Activated naive CD4-positive, alpha-beta T cell treated with anti-CD3 and anti-CD28 coated beads, Interleukin-2, amount 10 ng/mL, durations not matched to agents 7 days and 5 days (primary cell): ENCODE data around the gene ACY1.

ENCODE experiments used
- CTCF ChIA-PET: fragments of 350-600 bp; sonication (Branson Sonifier 250); formaldehyde crosslinking; loops from one replicate; lab custom pipeline; 2021; ENCODE audit warnings: antibody characterized with exemption; lab: Charles Lee
- DNase-seq: peaks from one replicate; pipeline ENCODE4 v3.0.0-alpha.2; 2020
- H3K27ac Mint-ChIP-seq: one replicate; pipeline ENCODE4 v1.8.0; 2021; ENCODE audit warnings: mild to moderate bottlenecking, moderate library complexity, mixed read lengths
- H3K27me3 Mint-ChIP-seq: one replicate; pipeline ENCODE4 v1.8.0; 2021; ENCODE audit warnings: mild to moderate bottlenecking, mixed read lengths
- H3K36me3 Mint-ChIP-seq: one replicate; pipeline ENCODE4 v1.8.0; 2021; ENCODE audit warnings: mixed read lengths
- H3K4me1 Mint-ChIP-seq: one replicate; pipeline ENCODE4 v1.8.0; 2021; ENCODE audit warnings: mixed read lengths
- H3K4me3 Mint-ChIP-seq: one replicate; pipeline ENCODE4 v1.8.0; 2021; ENCODE audit warnings: mild to moderate bottlenecking, moderate library complexity, mixed read lengths
- H3K9me3 Mint-ChIP-seq: one replicate; pipeline ENCODE4 v1.8.0; 2021; ENCODE audit warnings: mixed read lengths

The ACY1 gene

DNA sequence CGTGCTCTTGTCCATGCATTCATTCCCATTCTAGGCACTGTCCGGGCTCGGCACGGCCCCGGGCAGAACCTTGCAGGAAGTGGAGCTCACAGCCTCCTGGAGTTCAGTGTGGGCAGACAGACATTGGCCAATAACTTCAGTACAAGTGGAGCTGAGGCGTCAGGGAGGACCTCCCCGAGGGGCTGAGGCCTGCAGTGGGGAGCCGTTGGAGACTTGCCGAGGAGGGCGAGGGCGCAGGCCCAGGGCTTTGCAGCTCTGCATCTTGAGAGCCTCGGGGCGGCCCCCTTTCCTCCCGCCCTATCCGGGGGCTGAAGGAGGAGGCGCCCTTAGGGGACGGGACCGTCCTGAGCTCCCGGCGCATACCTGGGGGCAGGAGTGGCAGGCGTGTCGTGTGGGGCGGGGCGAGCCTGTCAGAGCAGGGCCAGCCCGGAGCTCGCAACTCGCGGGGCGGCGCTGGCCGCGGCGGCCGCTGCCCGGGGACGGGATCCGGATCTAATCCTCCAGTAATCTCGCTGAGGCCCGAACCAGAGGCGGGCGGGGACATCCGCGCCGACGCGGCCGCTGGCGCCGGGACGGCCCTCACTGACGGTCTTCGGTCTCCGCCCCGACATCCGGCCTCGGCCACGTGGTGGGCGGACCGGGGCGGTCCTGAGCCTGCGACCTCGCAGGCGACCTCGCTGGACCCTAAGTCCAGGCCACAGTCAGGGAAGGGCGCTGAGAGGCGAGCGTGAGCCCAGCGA, at the start of gene ACY1:
Gene ACY1 (plus strand): TSS at position 698 of the 740 bp plus-strand sequence. CDS start 530 bp downstream, outside the sequence.
- Mint-ChIP-seq H3K9me3 (no peaks in the 10 kb centered on the region), H3K27me3 (no peaks in the 10 kb centered on the region), H3K4me3 (peak within 1 kb of the TSS; percentile 98), H3K27ac (peak within 1 kb of the TSS; percentile 95), H3K4me1 (peaks cover 32% of the 10 kb centered on the region), H3K36me3 (peaks cover 5% of the 10 kb centered on the region)
- DNase-seq: peak; percentile 86
- CTCF ChIA-PET: interaction anchor here (1.1 to 2.8 kb wide), 8 partner anchors 9 to 74 kb away, joined by 3 to 25 read pairs (median 4); partner anchors contain the start of genes ABHD14A and ABHD14B

DNA sequence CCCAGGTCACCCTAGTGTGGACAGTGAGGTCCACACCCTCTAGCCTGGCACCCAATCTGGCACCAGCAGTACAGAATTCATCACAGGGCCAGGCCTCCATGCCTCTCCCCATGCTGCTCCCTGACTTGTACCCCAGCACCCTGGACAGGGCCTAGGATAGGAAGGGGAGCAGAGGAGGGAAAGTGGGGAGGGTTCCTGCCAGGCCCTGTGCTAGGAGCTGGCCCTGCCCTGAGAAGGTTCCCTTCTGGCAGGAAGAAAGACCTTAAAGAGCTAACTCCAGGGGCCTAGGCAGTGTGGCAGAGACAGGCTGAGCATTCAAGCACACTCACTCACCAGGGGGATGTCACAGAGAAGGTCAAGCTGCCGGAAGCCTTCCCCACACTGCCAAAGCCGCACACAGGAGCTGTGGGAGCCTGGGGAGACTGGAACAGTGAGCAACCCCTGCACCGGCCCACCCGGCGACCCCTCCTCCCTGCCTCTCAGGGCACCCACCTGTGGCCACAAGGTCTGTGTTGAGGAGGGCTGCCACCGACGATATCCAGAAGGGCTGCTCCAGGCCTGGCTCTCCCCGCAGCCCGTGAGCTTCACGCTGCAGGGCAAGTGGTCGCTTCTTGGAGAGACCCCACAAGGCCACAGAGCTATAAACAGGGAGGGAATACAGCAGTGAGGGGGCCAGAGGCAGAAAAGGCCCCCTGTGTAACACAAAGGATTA, 49.0 kb upstream of the ACY1 start:
- Mint-ChIP-seq H3K27ac (no peak overlapping the region), H3K9me3 (no peaks in the 10 kb centered on the region), H3K27me3 (no peaks in the 10 kb centered on the region), H3K36me3 (peaks cover 36% of the 10 kb centered on the region), H3K4me3 (no peak overlapping the region), H3K4me1 (peaks cover 6% of the 10 kb centered on the region)
- CTCF ChIA-PET: interaction anchor here (1.3 to 3.2 kb wide), 2 partner anchors 8 to 189 kb away, joined by 3 to 10 read pairs; partner anchors contain the start of genes PARP3 and RRP9
- no peak for DNase-seq

DNA sequence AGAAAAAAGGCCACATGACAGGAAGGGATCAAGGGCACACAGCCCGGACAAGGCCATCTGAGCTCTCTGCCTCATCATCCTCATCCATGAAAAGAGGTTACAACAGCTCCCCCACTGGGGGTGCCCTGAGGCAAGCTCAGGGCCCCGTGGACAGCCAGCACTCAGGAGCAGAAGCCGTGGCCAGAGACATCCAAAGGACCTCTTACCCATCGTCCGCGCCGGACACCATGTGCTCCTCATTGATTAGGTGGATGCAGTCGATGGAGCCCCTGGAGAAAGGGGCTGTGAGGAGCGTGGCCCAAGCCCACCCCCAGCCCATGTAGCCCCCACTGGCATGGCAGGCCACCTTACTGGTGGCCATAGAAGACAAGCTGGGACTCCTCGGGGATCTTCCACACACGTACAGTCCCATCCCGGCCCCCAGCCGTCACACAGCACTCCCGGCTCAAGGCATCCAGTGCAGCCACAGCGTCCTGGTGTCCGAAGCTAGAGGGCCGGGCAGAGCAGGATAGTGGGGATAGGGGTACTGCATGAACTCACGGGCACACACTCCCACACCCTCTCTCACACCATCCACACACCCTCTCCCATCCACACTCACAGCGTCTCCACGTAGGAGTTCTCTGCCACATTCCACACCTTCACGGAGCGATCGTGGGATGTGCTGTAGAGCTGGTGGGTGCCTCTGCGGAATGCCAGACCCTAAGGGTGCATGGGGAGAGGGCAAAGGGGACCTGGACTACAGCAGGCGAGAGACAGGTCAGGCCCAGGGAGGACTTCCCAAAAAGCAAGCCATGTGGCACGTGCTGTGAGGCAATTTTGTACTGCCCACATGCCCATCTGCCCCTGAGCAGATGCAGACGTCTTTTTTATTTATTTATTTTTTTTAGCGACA, 48.1 kb upstream of the ACY1 start:
- Mint-ChIP-seq H3K9me3 (no peaks in the 10 kb centered on the region), H3K4me1 (peaks cover 15% of the 10 kb centered on the region), H3K27me3 (no peaks in the 10 kb centered on the region), H3K36me3 (peaks cover 36% of the 10 kb centered on the region), H3K4me3 (no peak overlapping the region), H3K27ac (no peak overlapping the region)
- CTCF ChIA-PET: interaction anchor here (1.3 kb wide), 1 partner anchor 188 kb away, joined by 3 read pairs; no protein-coding TSS in a partner anchor
- no peak for DNase-seq

DNA sequence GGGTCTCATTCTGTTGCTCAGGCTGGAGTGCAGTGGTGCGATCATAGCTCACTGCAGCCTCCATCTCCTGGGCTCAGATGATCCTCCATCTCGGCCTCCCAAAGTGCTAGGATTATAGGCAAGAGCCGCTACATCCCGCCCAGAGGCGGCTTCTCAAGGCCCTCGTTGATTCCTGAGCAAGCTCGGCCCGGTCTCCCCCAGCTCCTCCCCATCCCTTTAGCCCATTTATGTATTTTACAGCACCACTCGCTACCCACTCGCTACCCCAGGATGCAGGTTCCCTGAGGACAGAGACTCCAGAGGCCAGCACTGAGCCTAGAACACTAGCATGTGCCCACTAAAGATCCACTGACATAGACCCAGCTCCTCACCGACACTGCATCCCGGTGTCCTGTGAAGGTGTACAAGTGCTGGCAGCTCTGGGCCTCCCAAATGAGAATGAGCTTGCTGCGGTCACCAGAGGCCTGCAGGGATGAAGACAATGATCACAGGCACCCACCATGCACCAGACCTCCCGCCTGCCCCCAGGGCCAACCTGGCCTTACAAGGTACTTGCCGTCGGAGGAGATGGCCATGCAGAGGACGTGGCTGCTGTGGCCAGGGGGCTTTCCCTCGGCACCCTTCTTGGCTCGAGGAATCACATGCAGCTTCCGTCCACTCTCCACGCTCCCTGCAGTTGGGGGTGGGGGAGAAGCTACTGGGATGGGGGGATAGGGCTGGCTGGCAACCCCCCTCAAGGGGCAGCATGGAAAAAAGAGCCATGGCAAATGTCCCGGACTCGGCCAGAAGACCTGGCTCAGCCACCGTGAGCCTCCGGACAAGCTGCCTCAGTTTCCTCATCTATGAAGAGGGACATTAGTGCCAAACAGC, 47.2 kb upstream of the ACY1 start:
- CTCF ChIA-PET: interaction anchor here (1.3 kb wide), 1 partner anchor 187 kb away, joined by 3 read pairs; no protein-coding TSS in a partner anchor

DNA sequence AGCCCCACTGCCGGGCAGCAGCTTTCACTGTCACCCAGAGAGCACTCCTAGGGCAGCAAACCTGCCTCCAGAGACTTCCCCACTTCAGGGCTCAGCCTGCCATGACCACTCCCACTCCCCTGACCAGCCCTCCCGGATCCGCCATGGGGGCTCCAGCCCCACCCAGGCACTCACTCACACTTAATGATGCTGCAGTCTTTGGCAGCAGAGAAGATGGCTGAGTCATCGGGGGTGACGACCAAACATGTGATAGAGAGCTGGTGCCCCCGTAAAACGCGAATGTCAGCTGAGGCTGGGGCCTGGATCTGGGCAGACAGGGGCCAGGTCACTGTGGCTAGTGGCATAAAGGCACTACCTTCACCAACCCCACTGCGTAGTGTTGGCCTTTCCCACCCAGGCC, 46.3 kb upstream of the ACY1 start:
- Mint-ChIP-seq H3K36me3 (peaks cover 35% of the 10 kb centered on the region), H3K9me3 (no peaks in the 10 kb centered on the region), H3K4me1 (peaks cover 28% of the 10 kb centered on the region), H3K27ac (no peak overlapping the region), H3K4me3 (no peak overlapping the region), H3K27me3 (no peaks in the 10 kb centered on the region)
- CTCF ChIA-PET: interaction anchor here (1.3 kb wide), 1 partner anchor 212 kb away, joined by 3 read pairs; no protein-coding TSS in a partner anchor
- no peak for DNase-seq

More for the DNA sequence above, 47.2 kb upstream of the ACY1 start:
- Mint-ChIP-seq H3K36me3 (peaks cover 36% of the 10 kb centered on the region), H3K9me3 (no peaks in the 10 kb centered on the region), H3K4me1 (peaks cover 23% of the 10 kb centered on the region), H3K27me3 (no peaks in the 10 kb centered on the region), H3K4me3 (no peak overlapping the region), H3K27ac (peak overlapping the region; percentile 11)
- no peak for DNase-seq

DNA sequence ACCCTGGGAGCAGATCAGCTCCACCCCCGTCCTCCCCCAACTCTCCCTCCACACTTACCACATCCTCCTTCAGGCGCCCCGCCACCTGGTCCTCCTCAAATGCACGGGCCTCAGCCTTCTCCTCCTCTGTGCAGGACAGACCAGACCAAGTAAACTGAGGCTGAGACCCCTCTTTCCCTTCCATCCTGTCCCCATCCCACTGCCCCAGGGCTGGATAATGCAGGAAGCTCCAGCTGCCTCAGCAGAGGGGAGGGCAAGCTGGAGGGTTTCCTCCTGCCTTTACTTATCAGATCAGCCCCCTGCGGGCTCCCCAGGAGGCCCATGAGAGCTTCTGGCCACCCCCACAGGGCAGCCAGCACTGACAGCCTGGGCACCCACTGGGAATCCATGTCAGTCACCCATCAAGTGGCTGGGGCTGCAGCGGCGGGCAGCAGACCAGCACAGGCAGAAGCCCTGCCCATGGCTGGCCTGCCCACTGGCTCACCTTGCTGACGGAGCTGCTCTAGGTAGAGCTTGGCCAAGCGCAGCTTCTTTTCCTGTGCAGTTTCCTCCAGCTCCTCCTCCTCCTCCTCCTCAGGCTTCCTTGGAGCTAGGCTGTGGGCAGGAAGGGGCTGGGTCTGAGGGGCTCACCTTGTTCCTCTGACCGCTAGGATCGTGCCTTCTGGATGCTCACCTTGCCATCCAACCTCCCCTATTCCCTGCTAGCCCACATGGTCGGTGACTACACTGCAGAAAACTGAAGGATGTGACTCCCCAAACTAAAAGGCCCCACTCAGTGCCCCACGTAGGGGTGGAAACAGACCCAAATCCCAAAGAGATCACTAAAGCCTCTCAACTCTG, 45.5 kb upstream of the ACY1 start:
- no peak overlapping the region for H3K4me3 Mint-ChIP-seq
- CTCF ChIA-PET: interaction anchor here (1.3 kb wide), 1 partner anchor 211 kb away, joined by 3 read pairs; no protein-coding TSS in a partner anchor
- H3K4me1 Mint-ChIP-seq: peaks cover 35% of the 10 kb centered on the region
- no peaks in the 10 kb centered on the region for H3K9me3 Mint-ChIP-seq
- H3K36me3 Mint-ChIP-seq: peaks cover 33% of the 10 kb centered on the region
- H3K27me3 Mint-ChIP-seq: no peaks in the 10 kb centered on the region
- no peak for DNase-seq
- no peak overlapping the region for H3K27ac Mint-ChIP-seq

DNA sequence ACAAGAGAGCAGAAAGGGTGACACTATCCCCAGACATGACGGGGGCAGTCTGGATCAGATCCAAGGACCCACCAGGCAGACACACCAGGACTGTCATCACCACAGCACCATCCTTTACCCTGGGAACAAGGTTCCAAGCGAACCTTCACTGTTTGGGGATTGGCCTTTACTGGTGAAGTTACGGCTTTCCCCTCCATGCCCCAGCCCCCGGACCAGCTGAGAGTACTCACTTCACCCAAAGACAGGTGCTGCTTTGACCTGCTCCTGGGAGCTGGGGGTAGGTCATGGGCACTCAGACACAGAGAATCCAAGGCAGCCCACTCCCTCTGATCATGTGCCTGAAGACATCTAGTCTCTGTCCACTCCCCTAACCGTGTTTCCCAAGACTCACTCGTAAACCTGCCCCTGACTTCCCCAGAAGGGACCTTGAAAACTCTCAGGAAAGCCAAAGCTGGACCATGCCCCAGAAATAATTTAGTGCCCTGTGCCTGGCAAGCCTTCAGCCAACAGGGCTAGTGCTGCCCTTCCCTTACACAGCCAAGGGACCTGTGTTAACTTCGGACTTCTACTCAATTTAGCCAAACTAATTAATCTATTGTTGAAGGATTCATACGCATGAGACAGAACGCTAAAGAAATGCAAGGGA, 44.4 kb upstream of the ACY1 start:
- no peaks in the 10 kb centered on the region for H3K9me3 Mint-ChIP-seq
- CTCF ChIA-PET: no interaction called here
- H3K27me3 Mint-ChIP-seq: no peaks in the 10 kb centered on the region
- peaks cover 30% of the 10 kb centered on the region for H3K36me3 Mint-ChIP-seq
- H3K4me1 Mint-ChIP-seq: peaks cover 39% of the 10 kb centered on the region
- no peak overlapping the region for H3K27ac Mint-ChIP-seq
- no peak for DNase-seq
- no peak overlapping the region for H3K4me3 Mint-ChIP-seq

DNA sequence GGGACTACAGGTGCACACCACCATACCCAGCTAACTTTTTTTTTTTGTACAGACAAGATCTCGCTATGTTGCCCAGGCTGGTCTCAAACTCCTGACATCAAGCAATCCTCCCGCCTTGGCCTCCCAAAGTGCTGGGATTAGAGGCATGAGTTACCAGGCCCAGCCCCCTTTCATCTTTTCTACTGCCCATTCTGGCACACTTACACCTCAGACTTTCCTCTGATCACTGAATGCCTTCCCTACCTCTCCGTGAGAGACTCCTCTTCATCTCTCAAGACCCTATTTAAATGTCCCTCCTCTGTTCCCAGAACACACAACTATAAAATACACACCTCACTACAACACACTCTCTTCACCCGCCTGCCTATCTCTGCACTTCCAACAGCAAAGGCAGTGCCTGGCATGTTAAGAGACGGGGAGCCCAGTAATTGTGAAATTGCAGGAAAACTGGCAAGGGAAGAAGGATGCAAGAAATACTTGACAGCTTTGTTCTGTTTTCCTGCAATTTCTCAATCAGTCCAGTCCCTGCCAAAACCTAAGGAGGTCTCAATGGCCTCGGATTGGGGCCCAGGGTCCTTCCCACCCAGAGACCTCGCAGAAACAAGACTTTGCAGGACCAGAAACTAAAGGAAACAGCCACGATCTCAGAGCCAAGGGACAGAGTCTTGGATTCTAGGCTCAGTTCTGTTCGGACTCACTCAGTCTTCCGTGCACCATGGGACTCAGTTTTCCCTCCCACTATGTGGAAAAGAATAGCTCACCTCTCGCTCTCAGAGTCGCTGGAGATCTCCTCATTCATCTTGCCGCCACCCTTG, 42.5 kb upstream of the ACY1 start:
- Mint-ChIP-seq H3K4me1 (peaks cover 39% of the 10 kb centered on the region), H3K36me3 (peaks cover 21% of the 10 kb centered on the region), H3K9me3 (no peaks in the 10 kb centered on the region), H3K27ac (peak overlapping the region; percentile 67), H3K27me3 (no peaks in the 10 kb centered on the region), H3K4me3 (peak overlapping the region; percentile 87)
- DNase-seq: no peak
- CTCF ChIA-PET: interaction anchor here (0.6 to 3.4 kb wide), 11 partner anchors 8 to 471 kb away, joined by 3 to 24 read pairs (median 4); partner anchors contain the start of genes ABHD14A and ABHD14B

DNA sequence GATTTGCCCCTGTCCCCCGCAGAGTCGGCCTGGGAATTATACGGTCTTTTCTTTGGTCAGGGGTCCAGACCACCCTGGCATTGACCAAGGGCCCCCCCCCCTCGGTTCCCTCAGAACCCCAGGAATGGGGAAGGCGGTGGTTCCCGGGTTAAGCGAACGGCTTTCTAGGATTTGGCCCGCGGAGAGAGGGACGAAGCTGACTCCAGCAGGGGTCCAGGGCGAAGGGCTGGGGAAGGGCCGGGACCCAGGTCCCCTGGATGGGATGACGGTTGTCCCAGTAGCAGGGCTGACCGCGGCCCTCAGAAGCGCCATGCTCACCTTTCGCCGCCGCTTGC, 41.9 kb upstream of the ACY1 start:
- CTCF ChIA-PET: interaction anchor here (0.6 to 3.4 kb wide), 12 partner anchors 8 to 471 kb away, joined by 3 to 24 read pairs (median 4); partner anchors contain the start of genes ABHD14A and ABHD14B
- Mint-ChIP-seq H3K4me1 (peaks cover 39% of the 10 kb centered on the region), H3K27ac (peak overlapping the region; percentile 91), H3K36me3 (peaks cover 17% of the 10 kb centered on the region), H3K27me3 (no peaks in the 10 kb centered on the region), H3K9me3 (no peaks in the 10 kb centered on the region), H3K4me3 (peak overlapping the region; percentile 87)
- DNase-seq: no peak

DNA sequence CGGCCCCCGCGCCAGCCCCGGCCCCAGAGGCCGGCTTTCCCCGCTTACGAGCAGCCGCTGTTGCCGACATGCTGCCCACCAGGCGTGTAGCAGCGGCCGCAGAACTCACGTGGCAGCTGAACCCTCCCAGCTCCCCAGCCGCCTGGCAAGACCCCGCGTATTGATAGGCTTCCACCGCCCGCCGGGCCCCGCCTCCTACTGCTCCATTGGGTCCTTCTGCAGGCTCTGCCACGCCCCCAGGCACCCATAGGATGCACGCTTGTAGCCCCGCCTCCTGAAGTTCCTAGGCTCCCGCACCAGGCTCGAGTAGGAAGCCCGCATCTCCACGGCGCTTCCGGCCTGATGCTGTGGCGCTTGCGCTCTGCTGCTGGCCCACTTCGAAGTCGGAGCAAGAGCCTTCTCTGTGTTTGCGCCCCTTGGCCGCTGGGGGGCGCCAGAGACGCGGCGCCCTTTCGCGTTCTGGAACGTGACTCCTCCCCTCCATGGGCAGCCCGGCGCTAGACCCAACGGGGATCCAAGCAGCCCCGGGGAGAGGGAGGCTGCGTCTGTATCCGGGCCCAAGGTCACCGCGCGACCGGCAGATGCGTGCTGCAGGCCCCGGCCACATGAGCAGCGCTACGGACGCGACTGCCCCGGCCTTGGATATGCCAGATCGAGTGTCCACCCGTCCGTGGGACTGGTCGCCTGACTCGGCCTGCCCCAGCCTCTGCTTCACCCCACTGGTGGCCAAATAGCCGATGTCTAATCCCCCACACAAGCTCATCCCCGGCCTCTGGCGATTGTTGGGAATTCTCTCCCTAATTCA, 41.3 kb upstream of the ACY1 start, which contains the start of the genes PARP3 and RRP9:
Gene PARP3 (plus strand): TSS at position 566 of the 805 bp plus-strand sequence. CDS start 993 bp downstream, outside the sequence.
Gene RRP9 (minus strand): TSS at position 107 of the 805 bp plus-strand sequence. CDS start 37 bp downstream, at position 70.
- H3K36me3 Mint-ChIP-seq: peaks cover 15% of the 10 kb centered on the region
- H3K27me3 Mint-ChIP-seq: no peaks in the 10 kb centered on the region
- H3K9me3 Mint-ChIP-seq: no peaks in the 10 kb centered on the region
- peaks cover 39% of the 10 kb centered on the region for H3K4me1 Mint-ChIP-seq
- H3K27ac Mint-ChIP-seq: peak within 1 kb of the TSS; percentile 91
- H3K4me3 Mint-ChIP-seq: peak within 1 kb of the TSS; percentile 87
- CTCF ChIA-PET: interaction anchor here (0.6 to 3.4 kb wide), 23 partner anchors 9 to 470 kb away, joined by 3 to 24 read pairs (median 4); partner anchors contain the start of genes ABHD14A, ABHD14B, ACY1 and DUSP7
- DNase-seq: peak; percentile 100
